GM19023 (cell line): Measurements from ENCODE around the gene OR14K1.
"Not testable (repeated sequence)": the region's sequence is repeated elsewhere in the genome, so short reads cannot be mapped to it uniquely, and the experiment has no call there.

Experiments used
- ATAC-seq: cut with Tn5 transposase; IDR thresholded peaks from one replicate; pipeline ENCODE4 v1.9.1; 2021; ENCODE audit warnings: mild to moderate bottlenecking, moderate library complexity; ENCODE audit not compliant: unreplicated experiment

Gene OR14K1

GRCh38 chr1:247738315-247738714, at the start of gene OR14K1:
TSS of gene OR14K1 (plus strand) at chr1:247738615. CDS start at chr1:247738615, 0 bp downstream.
- no peak for ATAC-seq

GRCh38 chr1:247701338-247701737, 37.1 kb upstream of the OR14K1 start:
- no peak for ATAC-seq

GRCh38 chr1:247710681-247711080, 27.7 kb upstream of the OR14K1 start:
- not testable (repeated sequence) for ATAC-seq

GRCh38 chr1:247713753-247714152, 24.7 kb upstream of the OR14K1 start:
- ATAC-seq: no peak

- ATAC-seq: no peak
These were observed 21.9 kb upstream of the OR14K1 start, which contains the start of gene OR6F1 for GRCh38 chr1:247716546-247716945. TSS of gene OR6F1 (minus strand) at chr1:247716646. CDS start at chr1:247712755, 3,891 bp downstream.

GRCh38 chr1:247721222-247721621, 17.2 kb upstream of the OR14K1 start:
- ATAC-seq: no peak

GRCh38 chr1:247740721-247741120, 2.3 kb downstream of the OR14K1 start:
- no peak for ATAC-seq

- no peak for ATAC-seq
These were observed 3.3 kb downstream of the OR14K1 start for GRCh38 chr1:247741756-247742155.

GRCh38 chr1:247742215-247742760, 3.9 kb downstream of the OR14K1 start:
- ATAC-seq: not testable (repeated sequence)

GRCh38 chr1:247746391-247746935, 8.0 kb downstream of the OR14K1 start:
- ATAC-seq: no peak

GRCh38 chr1:247747616-247748015, 9.2 kb downstream of the OR14K1 start:
- no peak for ATAC-seq

- ATAC-seq: no peak
These were observed 9.6 kb downstream of the OR14K1 start, which contains the start of gene OR14A2 for GRCh38 chr1:247748041-247748440. TSS of gene OR14A2 (minus strand) at chr1:247748141.

- ATAC-seq: no peak
These were observed 11.5 kb downstream of the OR14K1 start for GRCh38 chr1:247749870-247750269.

- ATAC-seq: not testable (repeated sequence)
These were observed 15.9 kb downstream of the OR14K1 start for GRCh38 chr1:247754311-247754710.

- ATAC-seq: no peak
These were observed 22.0 kb downstream of the OR14K1 start, which contains the start of gene OR1C1 for GRCh38 chr1:247760456-247760855. TSS of gene OR1C1 (minus strand) at chr1:247760556. CDS start at chr1:247758406, 2,150 bp downstream.

GRCh38 chr1:247769603-247770002, 31.2 kb downstream of the OR14K1 start:
- no peak for ATAC-seq
